Measurements from ENCODE around the gene SNTB2. TPM values are rescaled to one million over a fixed set of nuclear protein-coding genes. Genes with fewer than 3 reads are reported as not detected.
A peak's percentile ranks its signal among the peaks of the same experiment; 100 is the strongest.

The SNTB2 gene
- total RNA-seq, 1 experiment from 2014 or later: 30.3 TPM

DNA sequence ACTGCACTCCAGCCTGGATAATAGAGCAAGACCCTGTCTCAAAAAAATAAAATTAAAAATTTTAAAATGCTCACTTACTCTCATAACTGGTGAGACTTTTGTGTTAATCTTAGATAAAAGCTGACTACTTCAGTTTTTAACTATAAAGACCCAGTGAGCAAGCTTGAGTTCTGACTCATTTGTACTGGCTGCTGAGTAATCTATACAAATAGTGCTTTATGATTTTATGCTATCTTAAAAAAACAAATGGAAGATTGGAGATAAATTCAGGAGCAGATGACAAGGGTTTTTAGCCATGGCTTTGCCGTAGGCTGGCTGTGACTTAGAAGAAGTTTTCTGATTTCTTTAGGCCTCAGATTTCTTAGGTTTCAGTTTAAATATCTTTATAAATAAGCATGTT, 30.5 kb downstream of the SNTB2 start:
- CTCF ChIA-PET: no interaction called here
- Histone ChIP-seq H3K9me2 (ENCODE audit: insufficient read depth) (no peaks in the 10 kb centered on the region), H2AFZ (no peak overlapping the region), H3K27ac (peak overlapping the region; percentile 40), H3K4me1 (replicated peaks; ENCODE audit: insufficient read depth) (peaks cover 46% of the 10 kb centered on the region), H3K4me3 (no peak overlapping the region), H3K9me3 (ENCODE audit: insufficient read depth, low read depth) (no peaks in the 10 kb centered on the region), H3K36me3 (ENCODE audit: low read depth) (no peaks in the 10 kb centered on the region), H3K4me2 (peak overlapping the region; percentile 61), H3K27me3 (ENCODE audit: insufficient read depth, low read depth) (no peaks in the 10 kb centered on the region), H3F3A (ENCODE audit: insufficient read depth, low read depth) (peaks cover 34% of the 10 kb centered on the region), H3K79me2 (ENCODE audit: low read depth) (peaks cover 38% of the 10 kb centered on the region), H4K20me1 (ENCODE audit: insufficient read depth) (no peaks in the 10 kb centered on the region)
- BruUV-seq (replicated peaks): no TSS peak
- no peak for TF ChIP-seq EZH2 (IDR thresholded peaks at IDR 0.05; ENCODE audit: low read depth)
- TF ChIP-seq, protein P1, sequence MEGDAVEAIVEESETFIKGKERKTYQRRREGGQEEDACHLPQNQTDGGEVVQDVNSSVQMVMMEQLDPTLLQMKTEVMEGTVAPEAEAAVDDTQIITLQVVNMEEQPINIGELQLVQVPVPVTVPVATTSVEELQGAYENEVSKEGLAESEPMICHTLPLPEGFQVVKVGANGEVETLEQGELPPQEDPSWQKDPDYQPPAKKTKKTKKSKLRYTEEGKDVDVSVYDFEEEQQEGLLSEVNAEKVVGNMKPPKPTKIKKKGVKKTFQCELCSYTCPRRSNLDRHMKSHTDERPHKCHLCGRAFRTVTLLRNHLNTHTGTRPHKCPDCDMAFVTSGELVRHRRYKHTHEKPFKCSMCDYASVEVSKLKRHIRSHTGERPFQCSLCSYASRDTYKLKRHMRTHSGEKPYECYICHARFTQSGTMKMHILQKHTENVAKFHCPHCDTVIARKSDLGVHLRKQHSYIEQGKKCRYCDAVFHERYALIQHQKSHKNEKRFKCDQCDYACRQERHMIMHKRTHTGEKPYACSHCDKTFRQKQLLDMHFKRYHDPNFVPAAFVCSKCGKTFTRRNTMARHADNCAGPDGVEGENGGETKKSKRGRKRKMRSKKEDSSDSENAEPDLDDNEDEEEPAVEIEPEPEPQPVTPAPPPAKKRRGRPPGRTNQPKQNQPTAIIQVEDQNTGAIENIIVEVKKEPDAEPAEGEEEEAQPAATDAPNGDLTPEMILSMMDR (conservative IDR thresholded peaks at IDR 0.05): no peak
- intact Hi-C loops (cut with micrococcal nuclease; ENCODE audit: unreplicated experiment): no loop called here
- peak in 1 of 2 experiments; percentile 85 for DNase-seq
- POLR2A ChIA-PET (ENCODE audit: unreplicated experiment): interaction anchor here (0.6 kb wide), 1 partner anchor 169 kb away, joined by 3 read pairs; the partner anchor contains the start of gene TERF2

DNA sequence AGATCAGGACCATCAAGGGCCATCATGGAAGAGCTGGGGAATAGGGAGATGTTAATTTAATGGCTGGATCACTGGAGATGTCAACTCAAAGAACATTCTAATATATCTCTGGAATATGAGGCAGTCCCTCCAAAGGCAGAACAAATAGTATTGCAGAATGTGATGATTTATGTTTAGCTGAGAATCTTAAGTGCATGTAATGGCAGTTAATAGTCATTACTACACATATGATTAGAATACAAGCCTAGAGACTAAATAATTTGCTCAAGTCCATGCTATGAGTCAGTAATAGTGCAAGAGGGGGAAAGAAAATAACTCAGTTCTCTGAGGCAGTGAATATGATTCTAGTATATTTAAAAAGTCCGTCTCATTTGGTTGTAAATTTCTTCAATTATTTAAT, 32.3 kb downstream of the SNTB2 start:
- no peak overlapping the region for H3K27ac ChIP-seq
- H3K9me3 ChIP-seq (ENCODE audit: insufficient read depth, low read depth): no peaks in the 10 kb centered on the region
- ChIA-PET CTCF (no interaction called here), POLR2A (ENCODE audit: unreplicated experiment) (no interaction called here)
- no peak overlapping the region for H3K4me3 ChIP-seq
- DNase-seq: no peak
- intact Hi-C loops (cut with micrococcal nuclease; ENCODE audit: unreplicated experiment): no loop called here
- no peaks in the 10 kb centered on the region for H3K9me2 ChIP-seq (ENCODE audit: insufficient read depth)
- BruUV-seq (replicated peaks): no TSS peak
- peaks cover 48% of the 10 kb centered on the region for H3K79me2 ChIP-seq (ENCODE audit: low read depth)
- peaks cover 51% of the 10 kb centered on the region for H3K4me1 ChIP-seq (replicated peaks; ENCODE audit: insufficient read depth)
- peaks cover 37% of the 10 kb centered on the region for H3F3A ChIP-seq (ENCODE audit: insufficient read depth, low read depth)
- no peak overlapping the region for H2AFZ ChIP-seq
- no peak overlapping the region for H3K4me2 ChIP-seq
- TF ChIP-seq EZH2 (IDR thresholded peaks at IDR 0.05; ENCODE audit: low read depth): no peak
- TF ChIP-seq, protein P1 (conservative IDR thresholded peaks at IDR 0.05): no peak
- H4K20me1 ChIP-seq (ENCODE audit: insufficient read depth): no peaks in the 10 kb centered on the region
- no peaks in the 10 kb centered on the region for H3K36me3 ChIP-seq (ENCODE audit: low read depth)
- no peaks in the 10 kb centered on the region for H3K27me3 ChIP-seq (ENCODE audit: insufficient read depth, low read depth)

DNA sequence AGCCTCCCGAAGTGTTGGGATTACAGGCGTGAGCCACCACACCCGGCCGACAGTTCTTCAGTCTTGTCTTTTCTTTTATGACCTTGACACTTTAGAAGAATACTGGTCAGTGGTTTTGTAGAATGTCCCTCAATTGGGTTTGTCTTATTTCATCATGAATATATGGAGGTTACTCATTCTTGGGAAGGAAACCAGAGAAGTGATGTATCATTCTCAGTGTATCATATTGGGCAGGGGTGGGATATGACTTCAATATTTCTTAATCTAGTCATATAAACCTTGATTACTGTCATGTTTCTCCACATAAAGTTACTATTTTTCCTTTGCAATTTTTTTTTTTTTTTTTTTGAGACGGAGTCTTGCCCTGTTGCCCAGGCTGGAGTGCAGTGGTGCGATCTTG, 36.9 kb downstream of the SNTB2 start:
- TF ChIP-seq, protein P1 (conservative IDR thresholded peaks at IDR 0.05): no peak
- CTCF ChIA-PET: no interaction called here
- intact Hi-C loops (cut with micrococcal nuclease; ENCODE audit: unreplicated experiment): no loop called here
- no peaks in the 10 kb centered on the region for H3K9me2 ChIP-seq (ENCODE audit: insufficient read depth)
- POLR2A ChIA-PET (ENCODE audit: unreplicated experiment): no interaction called here
- no peaks in the 10 kb centered on the region for H3K9me3 ChIP-seq (ENCODE audit: insufficient read depth, low read depth)
- no peak overlapping the region for H3K4me3 ChIP-seq
- no peak overlapping the region for H3K27ac ChIP-seq
- peaks cover 27% of the 10 kb centered on the region for H3K4me1 ChIP-seq (replicated peaks; ENCODE audit: insufficient read depth)
- peaks cover 23% of the 10 kb centered on the region for H3F3A ChIP-seq (ENCODE audit: insufficient read depth, low read depth)
- BruUV-seq (replicated peaks): no TSS peak
- DNase-seq: no peak
- peaks cover 40% of the 10 kb centered on the region for H3K79me2 ChIP-seq (ENCODE audit: low read depth)
- no peaks in the 10 kb centered on the region for H3K36me3 ChIP-seq (ENCODE audit: low read depth)
- no peaks in the 10 kb centered on the region for H4K20me1 ChIP-seq (ENCODE audit: insufficient read depth)
- no peak overlapping the region for H2AFZ ChIP-seq
- H3K27me3 ChIP-seq (ENCODE audit: insufficient read depth, low read depth): no peaks in the 10 kb centered on the region
- no peak overlapping the region for H3K4me2 ChIP-seq

All from PC-9 (cell line).